Activated CD8-positive, alpha-beta T cell treated with anti-CD3 and anti-CD28 coated beads for 36 hours (primary cell): ENCODE results near the gene PLCL2. TPM values are rescaled to one million over a fixed set of nuclear protein-coding genes. Genes with fewer than 3 reads are reported as not detected.

Experiments used
- ATAC-seq: fragments of 200-7000 bp; cut with Tn5 transposase; one replicate; pipeline ENCODE4 v1.10.0; 2021; ENCODE audit warnings: mild to moderate bottlenecking, moderate library complexity
- CTCF ChIA-PET: fragments of 350-600 bp; sonication (Branson Sonifier 250); formaldehyde crosslinking; loops from one replicate; lab custom pipeline; 2021; ENCODE audit warnings: antibody characterized with exemption; lab: Charles Lee
- POLR2A ChIA-PET: fragments of 350-600 bp; sonication (Branson Sonifier 250); formaldehyde crosslinking; loops from one replicate; lab custom pipeline; 2021; ENCODE audit warnings: antibody characterized with exemption; lab: Charles Lee
- DNase-seq: peaks from one replicate; pipeline ENCODE4 v3.0.0-alpha.2; 2020
- H3K27ac Mint-ChIP-seq: one replicate; pipeline ENCODE4 v1.8.0; 2021; ENCODE audit warnings: mild to moderate bottlenecking, mixed read lengths
- H3K27me3 Mint-ChIP-seq: one replicate; pipeline ENCODE4 v1.8.0; 2021; ENCODE audit warnings: mixed read lengths
- H3K36me3 Mint-ChIP-seq: one replicate; pipeline ENCODE4 v1.8.0; 2021; ENCODE audit warnings: low read depth, mixed read lengths
- H3K4me1 Mint-ChIP-seq: one replicate; pipeline ENCODE4 v1.8.0; 2021; ENCODE audit warnings: low read depth, mixed read lengths
- H3K4me3 Mint-ChIP-seq: one replicate; pipeline ENCODE4 v1.8.0; 2021; ENCODE audit warnings: mild to moderate bottlenecking, moderate library complexity, mixed read lengths
- H3K9me3 Mint-ChIP-seq: one replicate; pipeline ENCODE4 v1.8.0; 2021; ENCODE audit warnings: mixed read lengths
- CTCF ChIP-seq: fragments of 200-600 bp; IDR thresholded peaks from one replicate; pipeline ENCODE4 v1.8.0; 2022; ENCODE audit warnings: antibody characterized with exemption, mild to moderate bottlenecking
- intact Hi-C: fragments of 100-400 bp; cut with micrococcal nuclease; formaldehyde crosslinking; loops from one replicate; pipeline ENCODE4 v1.10.0; 2022
- total RNA-seq, 2 experiments: library from RNA; stranded (reverse); gene quantifications; one replicate each; pipeline ENCODE4 v1.2.3, GENCODE V29; 2021

Gene PLCL2
- total RNA-seq, 2 experiments from 2014 or later, result 19.4 to 19.7 TPM

- Mint-ChIP-seq H3K27me3 (no peaks in the 10 kb centered on the region), H3K4me1 (peaks cover 10% of the 10 kb centered on the region), H3K9me3 (peaks cover 4% of the 10 kb centered on the region), H3K36me3 (no peaks in the 10 kb centered on the region), H3K4me3 (no peak overlapping the region), H3K27ac (no peak overlapping the region)
- ChIA-PET POLR2A (no interaction called here), CTCF (no interaction called here)
- intact Hi-C loops, result no loop called here
- DNase-seq, result no peak
- no peak for TF ChIP-seq CTCF
- ATAC-seq, result no peak
These were observed 23.3 kb upstream of the PLCL2 start for GRCh38 chr3:16861432-16861831.

GRCh38 chr3:16864610-16865313, 20.0 kb upstream of the PLCL2 start:
- POLR2A ChIA-PET, result no interaction called here
- Mint-ChIP-seq H3K27me3 (no peaks in the 10 kb centered on the region), H3K27ac (no peak overlapping the region), H3K4me1 (peaks cover 11% of the 10 kb centered on the region), H3K36me3 (no peaks in the 10 kb centered on the region), H3K4me3 (no peak overlapping the region), H3K9me3 (peaks cover 4% of the 10 kb centered on the region)
- intact Hi-C loops, result no loop called here
- CTCF ChIA-PET, result interaction anchor here (1.5 to 1.8 kb wide), 2 partner anchors 8 to 10 kb away, joined by 4 to 5 read pairs; no protein-coding TSS in a partner anchor
- no peak for TF ChIP-seq CTCF
- ATAC-seq (no peak), DNase-seq (no peak)

- Mint-ChIP-seq H3K27me3 (no peaks in the 10 kb centered on the region), H3K4me1 (peaks cover 11% of the 10 kb centered on the region), H3K4me3 (no peak overlapping the region), H3K9me3 (peaks cover 4% of the 10 kb centered on the region), H3K36me3 (no peaks in the 10 kb centered on the region), H3K27ac (no peak overlapping the region)
- ATAC-seq (no peak), DNase-seq (no peak)
- ChIA-PET CTCF (interaction anchor here (0.7 to 1.5 kb wide), 2 partner anchors 11 to 197 kb away, joined by 3 to 4 read pairs; no protein-coding TSS in a partner anchor), POLR2A (no interaction called here)
- TF ChIP-seq CTCF, result no peak
- intact Hi-C loops, result no loop called here
These were observed 19.4 kb upstream of the PLCL2 start for GRCh38 chr3:16865335-16865734.

GRCh38 chr3:16866571-16866970, 18.2 kb upstream of the PLCL2 start:
- intact Hi-C loops, result no loop called here
- Mint-ChIP-seq H3K4me3 (no peak overlapping the region), H3K27ac (no peak overlapping the region), H3K36me3 (no peaks in the 10 kb centered on the region), H3K27me3 (no peaks in the 10 kb centered on the region), H3K9me3 (peaks cover 2% of the 10 kb centered on the region), H3K4me1 (peaks cover 11% of the 10 kb centered on the region)
- TF ChIP-seq CTCF, result no peak
- DNase-seq (peak; percentile 30), ATAC-seq (peak; percentile 27)
- POLR2A ChIA-PET, result no interaction called here
- CTCF ChIA-PET, result interaction anchor here (1.5 kb wide), 1 partner anchor 12 kb away, joined by 4 read pairs; no protein-coding TSS in a partner anchor

- no peak for TF ChIP-seq CTCF
- Mint-ChIP-seq H3K9me3 (no peaks in the 10 kb centered on the region), H3K27ac (no peak overlapping the region), H3K27me3 (no peaks in the 10 kb centered on the region), H3K4me3 (no peak overlapping the region), H3K36me3 (no peaks in the 10 kb centered on the region), H3K4me1 (peaks cover 11% of the 10 kb centered on the region)
- ATAC-seq (no peak), DNase-seq (no peak)
- ChIA-PET POLR2A (interaction anchor here (1.0 to 1.4 kb wide), 3 partner anchors 16 to 26 kb away, joined by 4 to 5 read pairs (median 4); no protein-coding TSS in a partner anchor), CTCF (interaction anchor here (1.7 to 2.8 kb wide), 3 partner anchors 16 to 32 kb away, joined by 3 to 10 read pairs (median 4); partner anchors contain the start of gene PLCL2)
- intact Hi-C loops, result no loop called here
These were observed 16.2 kb upstream of the PLCL2 start for GRCh38 chr3:16868513-16868912.
